IMR-90 (cell line): ENCODE data around the gene BAZ1A.

ENCODE experiments used
- FOS ChIP-seq: fragments of 150-350 bp; IDR thresholded peaks from 2 replicates; pipeline ENCODE4 v1.6.1; 2016; ENCODE audit warnings: low read depth, low read length
- MAZ ChIP-seq: IDR thresholded peaks from 2 replicates; pipeline ENCODE4 v1.6.1; 2012; ENCODE audit warnings: low read depth, mild to moderate bottlenecking, low read length, improper control_type of control experiment, moderate library complexity, borderline replicate concordance
- POLR2A ChIP-seq: IDR thresholded peaks from 2 replicates; pipeline ENCODE4 v1.6.1; 2012; ENCODE audit warnings: mild to moderate bottlenecking, low read depth, low read length
- RAD21 ChIP-seq: IDR thresholded peaks from 2 replicates; pipeline ENCODE4 v1.6.1; 2012; ENCODE audit warnings: low read length, improper control_type of control experiment
- RFX5 ChIP-seq: IDR thresholded peaks from 2 replicates; pipeline ENCODE4 v1.8.0; 2012; ENCODE audit warnings: low read depth, mild to moderate bottlenecking, low read length, moderate library complexity
- TF ChIP-seq, protein P1 (sequence below): conservative IDR thresholded peaks from 2 replicates; pipeline ENCODE4 v1.5.1; 2012; ENCODE audit warnings: mild to moderate bottlenecking, low read depth, low read length, improper control_type of control experiment

DNA sequence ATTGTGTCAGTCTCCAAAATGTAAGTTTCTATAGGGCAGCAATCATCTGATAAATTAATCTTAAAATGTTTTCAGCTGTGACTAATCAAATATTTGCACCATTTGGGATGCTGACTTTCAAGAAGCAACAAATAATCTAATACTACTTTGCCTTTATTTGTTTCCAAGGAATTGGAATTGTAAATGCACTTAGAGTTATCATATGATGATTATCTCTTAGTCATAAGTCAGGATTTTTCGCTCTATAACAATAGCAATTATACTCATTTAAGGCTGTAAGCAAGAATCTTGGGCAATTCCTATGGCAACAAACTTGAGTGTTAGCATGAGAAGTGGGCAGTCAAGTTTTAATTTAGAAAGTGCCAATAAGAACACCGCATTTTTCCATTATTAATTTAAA is 13.0 kb upstream of the BAZ1A start:
- TF ChIP-seq, protein P1, sequence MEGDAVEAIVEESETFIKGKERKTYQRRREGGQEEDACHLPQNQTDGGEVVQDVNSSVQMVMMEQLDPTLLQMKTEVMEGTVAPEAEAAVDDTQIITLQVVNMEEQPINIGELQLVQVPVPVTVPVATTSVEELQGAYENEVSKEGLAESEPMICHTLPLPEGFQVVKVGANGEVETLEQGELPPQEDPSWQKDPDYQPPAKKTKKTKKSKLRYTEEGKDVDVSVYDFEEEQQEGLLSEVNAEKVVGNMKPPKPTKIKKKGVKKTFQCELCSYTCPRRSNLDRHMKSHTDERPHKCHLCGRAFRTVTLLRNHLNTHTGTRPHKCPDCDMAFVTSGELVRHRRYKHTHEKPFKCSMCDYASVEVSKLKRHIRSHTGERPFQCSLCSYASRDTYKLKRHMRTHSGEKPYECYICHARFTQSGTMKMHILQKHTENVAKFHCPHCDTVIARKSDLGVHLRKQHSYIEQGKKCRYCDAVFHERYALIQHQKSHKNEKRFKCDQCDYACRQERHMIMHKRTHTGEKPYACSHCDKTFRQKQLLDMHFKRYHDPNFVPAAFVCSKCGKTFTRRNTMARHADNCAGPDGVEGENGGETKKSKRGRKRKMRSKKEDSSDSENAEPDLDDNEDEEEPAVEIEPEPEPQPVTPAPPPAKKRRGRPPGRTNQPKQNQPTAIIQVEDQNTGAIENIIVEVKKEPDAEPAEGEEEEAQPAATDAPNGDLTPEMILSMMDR, result no peak
- TF ChIP-seq POLR2A, result no peak
- TF ChIP-seq RAD21, result no peak
- no peak for TF ChIP-seq FOS
- no peak for TF ChIP-seq MAZ
- TF ChIP-seq RFX5, result no peak
